ENCODE results near the gene GAB2. TPM values are rescaled to one million over a fixed set of nuclear protein-coding genes. Genes with fewer than 3 reads are reported as not detected.

GAB2 gene
- total and polyA plus RNA-seq, 2 donors (not counting 1 experiment from before 2014, with no cell fraction given), result 5.8 to 85.9 TPM

GRCh38 chr11:78203184-78203583 lies 214.4 kb downstream of the GAB2 start:
- intact Hi-C loops (cut with micrococcal nuclease), result no loop called here
- CTCF ChIA-PET, result interaction anchor here (0.6 kb wide), 1 partner anchor 12 kb away, joined by 3 read pairs; no protein-coding TSS in a partner anchor
- POLR2A ChIA-PET, result no interaction called here
- H3K9me3 ChIP-seq (ENCODE audit: control extremely low read depth in 1 of 3, control insufficient read depth in 2 of 3, insufficient read depth in 1 of 3, low read length in 2 of 3), result no peaks in the 10 kb centered on the region
- H3K4me2 ChIP-seq (replicated peaks; ENCODE audit: low read depth, low read length, poor library complexity, severe bottlenecking), result peak overlapping the region; percentile 35
- no peaks in the 10 kb centered on the region for H4K20me1 ChIP-seq (ENCODE audit: control insufficient read depth, insufficient read depth, low read length, poor library complexity, severe bottlenecking)
- WGBS (ENCODE audit: insufficient coverage), result 62% methylated on average over 9 of the region's 10 CpGs
- DNase-seq (peak; percentile 30), ATAC-seq (ENCODE audit: low read depth) (peak; percentile 33)
- H3K9ac ChIP-seq (ENCODE audit: low read length), result no peak overlapping the region
- peaks cover 0 to 4% of the 10 kb centered on the region in 2 experiments for H3K36me3 ChIP-seq (replicated peaks in 1 of 2; ENCODE audit: control extremely low read depth in 1 of 2, control insufficient read depth in 1 of 2, extremely low read depth in 1 of 2, insufficient read depth in 2 of 2, low read length in 1 of 2)
- Mint-ChIP-seq H3K27ac (no peak overlapping the region), H3K4me3 (peak overlapping the region; percentile 21), H3K27me3 (no peaks in the 10 kb centered on the region), H3K9me3 (ENCODE audit: insufficient read depth) (no peaks in the 10 kb centered on the region), H3K4me1 (peaks cover 18% of the 10 kb centered on the region)
- H3K79me2 ChIP-seq (ENCODE audit: control insufficient read depth, insufficient read depth, low read length), result no peaks in the 10 kb centered on the region
- H3K4me3 ChIP-seq (ENCODE audit: control extremely low read depth in 1 of 5, extremely low read depth in 1 of 5, insufficient read depth in 1 of 5, low read depth in 2 of 5, low read length in 4 of 5), result no peak overlapping the region
- H3K27ac ChIP-seq (ENCODE audit: low read length in 2 of 2), result no peak overlapping the region
- no peak for TF ChIP-seq CTCF (IDR thresholded peaks at IDR 0.05)
- no peak for TF ChIP-seq EZH2 (IDR thresholded peaks at IDR 0.05; ENCODE audit: borderline replicate concordance, insufficient read depth, low read depth, low read length, poor library complexity, severe bottlenecking)
- H2AFZ ChIP-seq (ENCODE audit: insufficient read depth, low read depth, low read length, poor library complexity, severe bottlenecking), result no peak overlapping the region
- H3K4me1 ChIP-seq (ENCODE audit: control insufficient read depth in 2 of 2, insufficient read depth in 2 of 2, low read length in 2 of 2), result peaks cover 14 to 15% of the 10 kb centered on the region in 2 donors
- no peaks in the 10 kb centered on the region for H3K27me3 ChIP-seq (replicated peaks in 1 of 4; ENCODE audit: control extremely low read depth in 1 of 4, control insufficient read depth in 3 of 4, insufficient read depth in 4 of 4, low read length in 3 of 4)

- intact Hi-C loops (cut with micrococcal nuclease), result no loop called here
- WGBS (ENCODE audit: insufficient coverage), result 0% methylated on average over 3 of the region's 3 CpGs
- Histone ChIP-seq H3K36me3 (replicated peaks in 1 of 2; ENCODE audit: control extremely low read depth in 1 of 2, control insufficient read depth in 1 of 2, extremely low read depth in 1 of 2, insufficient read depth in 2 of 2, low read length in 1 of 2) (peaks cover 0 to 4% of the 10 kb centered on the region in 2 experiments), H3K9me3 (ENCODE audit: control extremely low read depth in 1 of 3, control insufficient read depth in 2 of 3, insufficient read depth in 1 of 3, low read length in 2 of 3) (no peaks in the 10 kb centered on the region), H3K9ac (ENCODE audit: low read length) (peak overlapping the region; percentile 15), H3K27me3 (replicated peaks in 1 of 4; ENCODE audit: control extremely low read depth in 1 of 4, control insufficient read depth in 3 of 4, insufficient read depth in 4 of 4, low read length in 3 of 4) (no peaks in the 10 kb centered on the region), H3K79me2 (ENCODE audit: control insufficient read depth, insufficient read depth, low read length) (no peaks in the 10 kb centered on the region), H3K4me3 (ENCODE audit: control extremely low read depth in 1 of 5, extremely low read depth in 1 of 5, insufficient read depth in 1 of 5, low read depth in 2 of 5, low read length in 4 of 5) (no peak overlapping the region), H3K27ac (ENCODE audit: low read length in 2 of 2) (no peak overlapping the region), H4K20me1 (ENCODE audit: control insufficient read depth, insufficient read depth, low read length, poor library complexity, severe bottlenecking) (no peaks in the 10 kb centered on the region), H2AFZ (ENCODE audit: insufficient read depth, low read depth, low read length, poor library complexity, severe bottlenecking) (no peak overlapping the region), H3K4me1 (ENCODE audit: control insufficient read depth in 2 of 2, insufficient read depth in 2 of 2, low read length in 2 of 2) (peaks cover 14 to 15% of the 10 kb centered on the region in 2 donors), H3K4me2 (replicated peaks; ENCODE audit: low read depth, low read length, poor library complexity, severe bottlenecking) (peak overlapping the region; percentile 35)
- Mint-ChIP-seq H3K27me3 (no peaks in the 10 kb centered on the region), H3K9me3 (ENCODE audit: insufficient read depth) (no peaks in the 10 kb centered on the region), H3K4me3 (peak overlapping the region; percentile 14), H3K27ac (peak overlapping the region; percentile 37), H3K4me1 (peaks cover 18% of the 10 kb centered on the region)
- ChIA-PET POLR2A (no interaction called here), CTCF (interaction anchor here (0.6 kb wide), 1 partner anchor 12 kb away, joined by 3 read pairs; no protein-coding TSS in a partner anchor)
- TF ChIP-seq EZH2 (IDR thresholded peaks at IDR 0.05; ENCODE audit: borderline replicate concordance, insufficient read depth, low read depth, low read length, poor library complexity, severe bottlenecking) (no peak), CTCF (IDR thresholded peaks at IDR 0.05) (no peak)
- DNase-seq (no peak), ATAC-seq (ENCODE audit: low read depth) (no peak)
Observed at GRCh38 chr11:78202733-78203167, 214.9 kb downstream of the GAB2 start.
